HUES64 (cell line): ENCODE data around the gene SNRPA.
"Not testable (repeated sequence)": the region's sequence is repeated elsewhere in the genome, so short reads cannot be mapped to it uniquely, and the experiment has no call there.

ENCODE experiments used
- H3K27ac ChIP-seq: 2 replicates; pipeline ENCODE4 v1.7.0; 2013; ENCODE audit warnings: low read depth, low read length, inconsistent platforms
- H3K27me3 ChIP-seq: 2 replicates; pipeline ENCODE4 v1.6.1; 2013; ENCODE audit warnings: mild to moderate bottlenecking, low read length; ENCODE audit not compliant: insufficient read depth
- H3K36me3 ChIP-seq: 2 replicates; pipeline ENCODE4 v1.6.1; 2013; ENCODE audit warnings: mild to moderate bottlenecking, low read length; ENCODE audit not compliant: insufficient read depth
- H3K4me1 ChIP-seq: 2 replicates; pipeline ENCODE4 v1.6.1; 2013; ENCODE audit warnings: mild to moderate bottlenecking, low read length, moderate library complexity; ENCODE audit not compliant: insufficient read depth
- H3K4me3 ChIP-seq: 2 replicates; pipeline ENCODE4 v1.5.1; 2013; ENCODE audit warnings: mild to moderate bottlenecking, low read length, moderate library complexity
- H3K9ac ChIP-seq: 2 replicates; pipeline ENCODE4 v1.6.1; 2013; ENCODE audit warnings: mild to moderate bottlenecking, low read depth, low read length
- H3K9me3 ChIP-seq: 2 replicates; pipeline ENCODE4 v1.6.1; 2013; ENCODE audit warnings: low read depth, low read length; ENCODE audit not compliant: insufficient read depth
- WGBS: fragments of 150-250, 120-280 bp; methylation state at CpG from one replicate; pipeline ENCODE4 v1.1.7; 2013; ENCODE audit warnings: missing lambda C conversion rate; 5-methylcytosine and 5-hydroxymethylcytosine counted together

SNRPA gene

GRCh38 chr19:40723661-40724254 lies 27.2 kb upstream of the SNRPA start:
- WGBS = 96% methylated on average over 5 of the region's 5 CpGs
- no peak overlapping the region for H3K9ac ChIP-seq

GRCh38 chr19:40724315-40724714 lies 26.7 kb upstream of the SNRPA start:
- no peak overlapping the region for H3K9ac ChIP-seq
- H3K9me3 ChIP-seq = no peaks in the 10 kb centered on the region
- H3K4me1 ChIP-seq = peaks cover under 1% of the 10 kb centered on the region; the same call in 1 of the 2 replicates
- H3K27me3 ChIP-seq = no peaks in the 10 kb centered on the region
- no peak overlapping the region for H3K4me3 ChIP-seq
- H3K36me3 ChIP-seq = peaks cover 38% of the 10 kb centered on the region
- no peak overlapping the region for H3K27ac ChIP-seq
- WGBS = 98% methylated on average over 4 of the region's 4 CpGs

More at GRCh38 chr19:40723661-40724254, 27.2 kb upstream of the SNRPA start:
- H3K27ac ChIP-seq = no peak overlapping the region
- no peak overlapping the region for H3K4me3 ChIP-seq
- H3K27me3 ChIP-seq = no peaks in the 10 kb centered on the region
- peaks cover 35% of the 10 kb centered on the region for H3K36me3 ChIP-seq
- peaks cover 4% of the 10 kb centered on the region; the same call in 1 of the 2 replicates for H3K4me1 ChIP-seq
- H3K9me3 ChIP-seq = no peaks in the 10 kb centered on the region

GRCh38 chr19:40724855-40725254 lies 26.1 kb upstream of the SNRPA start:
- 96% methylated on average over 3 of the region's 3 CpGs for WGBS
- H3K27ac ChIP-seq = no peak overlapping the region

GRCh38 chr19:40726279-40726678 lies 24.7 kb upstream of the SNRPA start:
- no peaks in the 10 kb centered on the region for H3K27me3 ChIP-seq
- no peak overlapping the region for H3K9ac ChIP-seq
- no peak overlapping the region for H3K27ac ChIP-seq
- 95% methylated on average over 4 of the region's 4 CpGs for WGBS
- no peaks in the 10 kb centered on the region for H3K4me1 ChIP-seq
- no peaks in the 10 kb centered on the region for H3K9me3 ChIP-seq
- no peak overlapping the region for H3K4me3 ChIP-seq
- H3K36me3 ChIP-seq = peaks cover 55% of the 10 kb centered on the region

More at GRCh38 chr19:40724855-40725254, 26.1 kb upstream of the SNRPA start:
- Histone ChIP-seq H3K9ac (no peak overlapping the region), H3K9me3 (no peaks in the 10 kb centered on the region), H3K4me3 (no peak overlapping the region), H3K27me3 (no peaks in the 10 kb centered on the region), H3K4me1 (no peaks in the 10 kb centered on the region), H3K36me3 (peaks cover 41% of the 10 kb centered on the region)

- not testable (repeated sequence) for H3K4me3 ChIP-seq, H3K27ac ChIP-seq, H3K9me3 ChIP-seq, H3K9ac ChIP-seq, H3K27me3 ChIP-seq, H3K4me1 ChIP-seq
- 91% methylated on average over 5 of the region's 5 CpGs for WGBS
- H3K36me3 ChIP-seq = peaks cover 79% of the 10 kb centered on the region
Observed at GRCh38 chr19:40730065-40730464, 20.9 kb upstream of the SNRPA start.

GRCh38 chr19:40732304-40732703 lies 18.7 kb upstream of the SNRPA start:
- H3K27me3 ChIP-seq, H3K4me3 ChIP-seq, H3K9ac ChIP-seq, H3K9me3 ChIP-seq, H3K4me1 ChIP-seq, H3K27ac ChIP-seq: not testable (repeated sequence)
- WGBS = 95% methylated on average over 15 of the region's 16 CpGs
- H3K36me3 ChIP-seq = peaks cover 80% of the 10 kb centered on the region

- Histone ChIP-seq H3K9ac (no peak overlapping the region), H3K36me3 (peaks cover 76% of the 10 kb centered on the region), H3K27ac (no peak overlapping the region), H3K9me3 (no peaks in the 10 kb centered on the region), H3K4me3 (no peak overlapping the region), H3K4me1 (no peaks in the 10 kb centered on the region), H3K27me3 (no peaks in the 10 kb centered on the region)
- 94% methylated on average over 13 of the region's 13 CpGs for WGBS
Observed at GRCh38 chr19:40733149-40733548, 17.9 kb upstream of the SNRPA start.

GRCh38 chr19:40735013-40735771 lies 15.8 kb upstream of the SNRPA start:
- H3K27ac ChIP-seq = no peak overlapping the region

GRCh38 chr19:40736661-40737060 lies 14.3 kb upstream of the SNRPA start:
- Histone ChIP-seq H3K9ac (no peak overlapping the region), H3K9me3 (no peaks in the 10 kb centered on the region), H3K27ac (no peak overlapping the region), H3K4me3 (no peak overlapping the region), H3K4me1 (no peaks in the 10 kb centered on the region), H3K36me3 (peaks cover 70% of the 10 kb centered on the region), H3K27me3 (no peaks in the 10 kb centered on the region)
- WGBS = 82% methylated on average over 5 of the region's 9 CpGs

More at GRCh38 chr19:40735013-40735771, 15.8 kb upstream of the SNRPA start:
- H3K36me3 ChIP-seq = peaks cover 76% of the 10 kb centered on the region
- H3K9ac ChIP-seq = no peak overlapping the region
- 92% methylated on average over 11 of the region's 11 CpGs for WGBS
- H3K27me3 ChIP-seq = no peaks in the 10 kb centered on the region
- H3K4me3 ChIP-seq = no peak overlapping the region
- no peaks in the 10 kb centered on the region for H3K4me1 ChIP-seq
- no peaks in the 10 kb centered on the region for H3K9me3 ChIP-seq

- H3K4me3 ChIP-seq = no peak overlapping the region
- H3K36me3 ChIP-seq = peaks cover 69% of the 10 kb centered on the region
- H3K4me1 ChIP-seq = no peaks in the 10 kb centered on the region
- no peaks in the 10 kb centered on the region for H3K9me3 ChIP-seq
- WGBS = 91% methylated on average over 9 of the region's 9 CpGs
- H3K27ac ChIP-seq = no peak overlapping the region
- H3K9ac ChIP-seq = no peak overlapping the region
- no peaks in the 10 kb centered on the region for H3K27me3 ChIP-seq
Observed at GRCh38 chr19:40737102-40737644, 13.8 kb upstream of the SNRPA start.

GRCh38 chr19:40739030-40739839 lies 11.8 kb upstream of the SNRPA start:
- peaks cover 55% of the 10 kb centered on the region for H3K36me3 ChIP-seq
- no peak overlapping the region for H3K9ac ChIP-seq
- no peak overlapping the region for H3K27ac ChIP-seq
- no peaks in the 10 kb centered on the region for H3K9me3 ChIP-seq
- WGBS = 91% methylated on average over 22 of the region's 22 CpGs
- H3K4me1 ChIP-seq = no peaks in the 10 kb centered on the region
- no peaks in the 10 kb centered on the region for H3K27me3 ChIP-seq
- no peak overlapping the region for H3K4me3 ChIP-seq
